ENCODE data around the gene ADTRP.

Gene ADTRP

GRCh38 chr6:11772109-11772825, 6.3 kb downstream of the ADTRP start:
- DNase-seq, result no peak

- no peak for DNase-seq
Measured at GRCh38 chr6:11771473-11772048, 7.0 kb downstream of the ADTRP start.

- no peak for DNase-seq
Measured at GRCh38 chr6:11770546-11771466, 7.8 kb downstream of the ADTRP start.

- peak; percentile 13 for DNase-seq
Measured at GRCh38 chr6:11769811-11770545, 8.6 kb downstream of the ADTRP start.

GRCh38 chr6:11769244-11769643, 9.4 kb downstream of the ADTRP start:
- DNase-seq, result no peak

- DNase-seq, result no peak
Measured at GRCh38 chr6:11767978-11768756, 10.4 kb downstream of the ADTRP start.

GRCh38 chr6:11767458-11767857, 11.1 kb downstream of the ADTRP start:
- DNase-seq, result no peak

GRCh38 chr6:11766589-11767450, 11.8 kb downstream of the ADTRP start:
- DNase-seq, result no peak

- DNase-seq, result no peak
Measured at GRCh38 chr6:11766043-11766442, 12.6 kb downstream of the ADTRP start.

- no peak for DNase-seq
Measured at GRCh38 chr6:11764250-11764604, 14.4 kb downstream of the ADTRP start.

GRCh38 chr6:11763460-11764249, 14.9 kb downstream of the ADTRP start:
- DNase-seq, result no peak

GRCh38 chr6:11762794-11763459, 15.7 kb downstream of the ADTRP start:
- DNase-seq, result no peak

- no peak for DNase-seq
Measured at GRCh38 chr6:11761744-11762620, 16.6 kb downstream of the ADTRP start.

- no peak for DNase-seq
Measured at GRCh38 chr6:11760015-11760473, 18.6 kb downstream of the ADTRP start.

- no peak for DNase-seq
Measured at GRCh38 chr6:11758878-11759277, 19.7 kb downstream of the ADTRP start.

GRCh38 chr6:11756726-11757125, 21.9 kb downstream of the ADTRP start:
- no peak for DNase-seq

GRCh38 chr6:11756292-11756691, 22.3 kb downstream of the ADTRP start:
- no peak for DNase-seq

- DNase-seq, result no peak
Measured at GRCh38 chr6:11755725-11756124, 22.9 kb downstream of the ADTRP start.
